GM21447 (cell line): Measurements from ENCODE around the gene TSSC4.

ENCODE experiments used
- ATAC-seq: cut with Tn5 transposase; IDR thresholded peaks from one replicate; pipeline ENCODE4 v1.9.1; 2021; ENCODE audit not compliant: unreplicated experiment

The TSSC4 gene

GRCh38 chr11:2398664-2399355 lies 1.7 kb upstream of the TSSC4 start:
- no peak for ATAC-seq

- ATAC-seq = no peak
These were observed 972 bp upstream of the TSSC4 start for GRCh38 chr11:2399488-2400068.

- ATAC-seq = no peak
These were observed 349 bp downstream of the TSSC4 start for GRCh38 chr11:2400762-2401435.

- no peak for ATAC-seq
These were observed 960 bp downstream of the TSSC4 start for GRCh38 chr11:2401436-2401984.

- ATAC-seq = no peak
These were observed 1.6 kb downstream of the TSSC4 start for GRCh38 chr11:2402106-2402505.

- no peak for ATAC-seq
These were observed 2.5 kb downstream of the TSSC4 start for GRCh38 chr11:2402890-2403645.

GRCh38 chr11:2404735-2405196 lies 4.2 kb downstream of the TSSC4 start:
- ATAC-seq = no peak

GRCh38 chr11:2406451-2406850 lies 5.9 kb downstream of the TSSC4 start:
- no peak for ATAC-seq

- ATAC-seq = no peak
These were observed 6.4 kb downstream of the TSSC4 start for GRCh38 chr11:2406878-2407410.

- no peak for ATAC-seq
These were observed 8.1 kb downstream of the TSSC4 start for GRCh38 chr11:2408671-2409070.

- no peak for ATAC-seq
These were observed 8.6 kb downstream of the TSSC4 start for GRCh38 chr11:2409126-2409525.

- ATAC-seq = no peak
These were observed 9.3 kb downstream of the TSSC4 start for GRCh38 chr11:2409611-2410468.

GRCh38 chr11:2410616-2411015 lies 10.1 kb downstream of the TSSC4 start:
- no peak for ATAC-seq

GRCh38 chr11:2411446-2412305 lies 11.1 kb downstream of the TSSC4 start:
- no peak for ATAC-seq

GRCh38 chr11:2412323-2412722 lies 11.8 kb downstream of the TSSC4 start:
- ATAC-seq = no peak

GRCh38 chr11:2413742-2414579 lies 13.4 kb downstream of the TSSC4 start:
- ATAC-seq = no peak

GRCh38 chr11:2414616-2415015 lies 14.1 kb downstream of the TSSC4 start:
- ATAC-seq = no peak

- ATAC-seq = no peak
These were observed 14.6 kb downstream of the TSSC4 start for GRCh38 chr11:2415171-2415570.
